HAP-1 (cell line): ENCODE results near the gene FAM81A.
"Not testable (repeated sequence)": the region's sequence is repeated elsewhere in the genome, so short reads cannot be mapped to it uniquely, and the experiment has no call there.

Source experiments
- DNase-seq, 2 experiments: peaks; one replicate each; pipeline ENCODE4 v3.0.0-alpha.2; 2016 to 2020; ENCODE audit warnings: low spot score in 2 of 2
- H3K27me3 ChIP-seq: fragments of 250-450 bp; sonication (Bioruptor Pico); 2 replicates; pipeline ENCODE4 v1.5.1; 2020; ENCODE audit warnings: low read depth, mild to moderate bottlenecking, moderate library complexity
- H3K36me3 ChIP-seq: fragments of 250-450 bp; sonication (Bioruptor Pico); replicated peaks from 2 replicates; pipeline ENCODE4 v1.5.1; 2020; ENCODE audit warnings: mild to moderate bottlenecking
- H3K4me1 ChIP-seq: fragments of 250-450 bp; sonication (Bioruptor Pico); 2 replicates; pipeline ENCODE4 v1.5.1; 2020; ENCODE audit warnings: mild to moderate bottlenecking
- H3K4me3 ChIP-seq: fragments of 250-450 bp; sonication (Bioruptor Pico); 2 replicates; pipeline ENCODE4 v1.5.1; 2020; ENCODE audit warnings: mild to moderate bottlenecking, moderate library complexity
- H3K9me3 ChIP-seq: fragments of 250-450 bp; sonication (Bioruptor Pico); 2 replicates; pipeline ENCODE4 v1.5.1; 2020; ENCODE audit warnings: mild to moderate bottlenecking, moderate library complexity
- in situ Hi-C: fragments of 300-500 bp; cut with MboI; formaldehyde crosslinking; loops from 3 replicates; pipeline ENCODE4 v1.14.3; 2020; ENCODE audit warnings: low sequenced_read_pairs, inconsistent platforms, mixed read lengths

Gene FAM81A

GRCh38 chr15:59526466-59526865 is 88.5 kb downstream of the FAM81A start:
- in situ Hi-C loops = loop anchor here (10.0 kb wide), 1 partner anchor 542 kb away; the partner anchor contains the start of gene RNF111
- not testable (repeated sequence) for H3K4me3 ChIP-seq, DNase-seq, H3K4me1 ChIP-seq, H3K27me3 ChIP-seq, H3K9me3 ChIP-seq, H3K36me3 ChIP-seq

GRCh38 chr15:59528429-59528828 is 90.4 kb downstream of the FAM81A start:
- Histone ChIP-seq H3K27me3 (no peaks in the 10 kb centered on the region), H3K9me3 (no peaks in the 10 kb centered on the region), H3K4me1 (no peaks in the 10 kb centered on the region), H3K4me3 (no peak overlapping the region), H3K36me3 (no peaks in the 10 kb centered on the region)
- no peak for DNase-seq
- in situ Hi-C loops = loop anchor here (10.0 kb wide), 1 partner anchor 544 kb away; the partner anchor contains the start of gene RNF111

GRCh38 chr15:59528961-59529402 is 91.0 kb downstream of the FAM81A start:
- in situ Hi-C loops = loop anchor here (10.0 kb wide), 1 partner anchor 544 kb away; the partner anchor contains the start of gene RNF111
- Histone ChIP-seq H3K36me3 (no peaks in the 10 kb centered on the region), H3K27me3 (no peaks in the 10 kb centered on the region), H3K9me3 (no peaks in the 10 kb centered on the region), H3K4me3 (no peak overlapping the region), H3K4me1 (no peaks in the 10 kb centered on the region)
- peak; percentile 86 to 94 for DNase-seq

- Histone ChIP-seq H3K36me3 (no peaks in the 10 kb centered on the region), H3K4me3 (no peak overlapping the region), H3K27me3 (no peaks in the 10 kb centered on the region), H3K4me1 (no peaks in the 10 kb centered on the region), H3K9me3 (no peaks in the 10 kb centered on the region)
- DNase-seq = no peak
- in situ Hi-C loops = loop anchor here (10.0 kb wide), 1 partner anchor 94 kb away; no protein-coding TSS in a partner anchor
These were observed 93.2 kb downstream of the FAM81A start for GRCh38 chr15:59531066-59531675.

- in situ Hi-C loops = loop anchor here (10.0 kb wide), 1 partner anchor 92 kb away; no protein-coding TSS in a partner anchor
- Histone ChIP-seq H3K36me3 (no peaks in the 10 kb centered on the region), H3K4me3 (no peak overlapping the region), H3K27me3 (no peaks in the 10 kb centered on the region), H3K4me1 (peaks cover 3% of the 10 kb centered on the region), H3K9me3 (no peaks in the 10 kb centered on the region)
- DNase-seq = peak; percentile 51 to 68
These were observed 94.9 kb downstream of the FAM81A start for GRCh38 chr15:59532770-59533379.

GRCh38 chr15:59536553-59536952 is 98.6 kb downstream of the FAM81A start:
- DNase-seq = no peak
- Histone ChIP-seq H3K4me3 (no peak overlapping the region), H3K27me3 (no peaks in the 10 kb centered on the region), H3K36me3 (no peaks in the 10 kb centered on the region), H3K9me3 (no peaks in the 10 kb centered on the region), H3K4me1 (peaks cover 3% of the 10 kb centered on the region)
- in situ Hi-C loops = loop anchor here (10.0 kb wide), 1 partner anchor 88 kb away; no protein-coding TSS in a partner anchor

GRCh38 chr15:59537403-59537802 is 99.4 kb downstream of the FAM81A start:
- in situ Hi-C loops = loop anchor here (10.0 kb wide), 1 partner anchor 87 kb away; no protein-coding TSS in a partner anchor
- no peaks in the 10 kb centered on the region for H3K27me3 ChIP-seq
- H3K4me1 ChIP-seq = peaks cover 3% of the 10 kb centered on the region
- no peak overlapping the region for H3K4me3 ChIP-seq
- H3K9me3 ChIP-seq = no peaks in the 10 kb centered on the region
- H3K36me3 ChIP-seq = no peaks in the 10 kb centered on the region
- DNase-seq = no peak

- no peak for DNase-seq
- H3K27me3 ChIP-seq = no peaks in the 10 kb centered on the region
- H3K4me1 ChIP-seq = peaks cover 3% of the 10 kb centered on the region
- H3K4me3 ChIP-seq = no peak overlapping the region
- in situ Hi-C loops = loop anchor here (10.0 kb wide), 1 partner anchor 86 kb away; no protein-coding TSS in a partner anchor
- H3K36me3 ChIP-seq = no peaks in the 10 kb centered on the region
- H3K9me3 ChIP-seq = no peaks in the 10 kb centered on the region
These were observed 100.5 kb downstream of the FAM81A start for GRCh38 chr15:59538494-59538893.

- peaks cover 3% of the 10 kb centered on the region for H3K4me1 ChIP-seq
These were observed 101.8 kb downstream of the FAM81A start for GRCh38 chr15:59539799-59540198.

GRCh38 chr15:59540654-59541053 is 102.7 kb downstream of the FAM81A start:
- no peak overlapping the region for H3K4me3 ChIP-seq
- in situ Hi-C loops = no loop called here
- H3K4me1 ChIP-seq = peaks cover 3% of the 10 kb centered on the region
- H3K9me3 ChIP-seq = no peaks in the 10 kb centered on the region
- no peaks in the 10 kb centered on the region for H3K36me3 ChIP-seq
- no peaks in the 10 kb centered on the region for H3K27me3 ChIP-seq
- no peak for DNase-seq

More at GRCh38 chr15:59539799-59540198, 101.8 kb downstream of the FAM81A start:
- Histone ChIP-seq H3K4me3 (no peak overlapping the region), H3K36me3 (no peaks in the 10 kb centered on the region), H3K9me3 (no peaks in the 10 kb centered on the region), H3K27me3 (no peaks in the 10 kb centered on the region)
- in situ Hi-C loops = loop anchor here (10.0 kb wide), 1 partner anchor 85 kb away; no protein-coding TSS in a partner anchor
- DNase-seq = no peak

- peaks cover 5% of the 10 kb centered on the region for H3K4me1 ChIP-seq
- H3K27me3 ChIP-seq = no peaks in the 10 kb centered on the region
- H3K4me3 ChIP-seq = no peak overlapping the region
- in situ Hi-C loops = no loop called here
- DNase-seq = no peak
- no peaks in the 10 kb centered on the region for H3K9me3 ChIP-seq
- H3K36me3 ChIP-seq = no peaks in the 10 kb centered on the region
These were observed 103.8 kb downstream of the FAM81A start for GRCh38 chr15:59541750-59542149.

GRCh38 chr15:59543721-59544547 is 105.9 kb downstream of the FAM81A start:
- Histone ChIP-seq H3K27me3 (no peaks in the 10 kb centered on the region), H3K9me3 (no peaks in the 10 kb centered on the region), H3K4me1 (peaks cover 2% of the 10 kb centered on the region; the same call in 1 of the 2 replicates), H3K36me3 (no peaks in the 10 kb centered on the region), H3K4me3 (no peak overlapping the region)
- no peak for DNase-seq
- in situ Hi-C loops = no loop called here

- no peaks in the 10 kb centered on the region for H3K9me3 ChIP-seq
- H3K4me1 ChIP-seq = peaks cover 2% of the 10 kb centered on the region; the same call in 1 of the 2 replicates
- peak; percentile 38 to 57 for DNase-seq
- H3K27me3 ChIP-seq = no peaks in the 10 kb centered on the region
- no peak overlapping the region for H3K4me3 ChIP-seq
- in situ Hi-C loops = no loop called here
- no peaks in the 10 kb centered on the region for H3K36me3 ChIP-seq
These were observed 107.6 kb downstream of the FAM81A start for GRCh38 chr15:59545573-59545972.
